Measurements from ENCODE around the gene FOS. TPM values are rescaled to one million over a fixed set of nuclear protein-coding genes. Genes with fewer than 3 reads are reported as not detected.
A peak's percentile ranks its signal among the peaks of the same experiment; 100 is the strongest.

The FOS gene
- polyA plus RNA-seq, 1 donor from 2014 or later: 296 TPM

DNA sequence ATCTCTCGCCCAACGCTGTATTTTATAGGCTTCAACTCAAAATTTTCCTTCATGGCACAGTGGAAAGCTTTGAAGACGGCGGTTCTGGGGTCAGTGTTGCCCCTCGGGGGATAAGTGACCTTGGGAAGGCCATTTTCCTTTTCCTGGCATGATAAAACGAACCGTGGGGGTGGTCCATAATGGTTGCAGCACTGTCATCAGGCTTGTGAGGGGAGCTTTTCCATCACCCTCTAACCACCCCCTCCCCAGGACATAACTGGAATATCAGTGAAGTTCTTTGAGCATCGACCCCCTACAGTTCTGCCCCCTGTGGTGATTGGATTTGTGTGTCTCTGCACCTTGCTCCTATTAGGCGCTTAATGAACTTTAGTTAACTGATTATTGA is 16.0 kb downstream of the FOS start:
- H3K4me2 ChIP-seq (ENCODE audit: low read length): peak overlapping the region; percentile 55
- no peaks in the 10 kb centered on the region for H3K9me2 ChIP-seq (ENCODE audit: insufficient read depth, low read length)
- H3K27ac ChIP-seq (ENCODE audit: low read length): peak overlapping the region; percentile 56
- H3K4me3 ChIP-seq (ENCODE audit: low read length): peak overlapping the region; percentile 76
- H3K27me3 ChIP-seq (ENCODE audit: insufficient read depth, low read depth, low read length): no peaks in the 10 kb centered on the region
- peak overlapping the region; percentile 81 for H3K9ac ChIP-seq (ENCODE audit: low read length)
- no peaks in the 10 kb centered on the region for H3K9me3 ChIP-seq (ENCODE audit: low read length)
- H2AFZ ChIP-seq (ENCODE audit: low read depth, low read length): peak overlapping the region; percentile 62
- no peaks in the 10 kb centered on the region for H3K36me3 ChIP-seq (ENCODE audit: insufficient read depth, low read length)
- no peaks in the 10 kb centered on the region for H4K20me1 ChIP-seq (ENCODE audit: insufficient read depth)
- TF ChIP-seq RAD21 (conservative IDR thresholded peaks at IDR 0.05) (peak; percentile 21), SMC3 (conservative IDR thresholded peaks at IDR 0.05; ENCODE audit: poor library complexity) (peak; percentile 50), MXI1 (conservative IDR thresholded peaks at IDR 0.05; ENCODE audit: poor library complexity, severe bottlenecking) (no peak)
- TF ChIP-seq, protein P1, sequence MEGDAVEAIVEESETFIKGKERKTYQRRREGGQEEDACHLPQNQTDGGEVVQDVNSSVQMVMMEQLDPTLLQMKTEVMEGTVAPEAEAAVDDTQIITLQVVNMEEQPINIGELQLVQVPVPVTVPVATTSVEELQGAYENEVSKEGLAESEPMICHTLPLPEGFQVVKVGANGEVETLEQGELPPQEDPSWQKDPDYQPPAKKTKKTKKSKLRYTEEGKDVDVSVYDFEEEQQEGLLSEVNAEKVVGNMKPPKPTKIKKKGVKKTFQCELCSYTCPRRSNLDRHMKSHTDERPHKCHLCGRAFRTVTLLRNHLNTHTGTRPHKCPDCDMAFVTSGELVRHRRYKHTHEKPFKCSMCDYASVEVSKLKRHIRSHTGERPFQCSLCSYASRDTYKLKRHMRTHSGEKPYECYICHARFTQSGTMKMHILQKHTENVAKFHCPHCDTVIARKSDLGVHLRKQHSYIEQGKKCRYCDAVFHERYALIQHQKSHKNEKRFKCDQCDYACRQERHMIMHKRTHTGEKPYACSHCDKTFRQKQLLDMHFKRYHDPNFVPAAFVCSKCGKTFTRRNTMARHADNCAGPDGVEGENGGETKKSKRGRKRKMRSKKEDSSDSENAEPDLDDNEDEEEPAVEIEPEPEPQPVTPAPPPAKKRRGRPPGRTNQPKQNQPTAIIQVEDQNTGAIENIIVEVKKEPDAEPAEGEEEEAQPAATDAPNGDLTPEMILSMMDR (IDR thresholded peaks at IDR 0.05; ENCODE audit: poor library complexity, severe bottlenecking): peak; percentile 48
- H3K79me2 ChIP-seq (replicated peaks; ENCODE audit: insufficient read depth, low read length): no peaks in the 10 kb centered on the region
- peaks cover 8% of the 10 kb centered on the region for H3F3A ChIP-seq (ENCODE audit: insufficient read depth, low read length, poor library complexity, severe bottlenecking)

DNA sequence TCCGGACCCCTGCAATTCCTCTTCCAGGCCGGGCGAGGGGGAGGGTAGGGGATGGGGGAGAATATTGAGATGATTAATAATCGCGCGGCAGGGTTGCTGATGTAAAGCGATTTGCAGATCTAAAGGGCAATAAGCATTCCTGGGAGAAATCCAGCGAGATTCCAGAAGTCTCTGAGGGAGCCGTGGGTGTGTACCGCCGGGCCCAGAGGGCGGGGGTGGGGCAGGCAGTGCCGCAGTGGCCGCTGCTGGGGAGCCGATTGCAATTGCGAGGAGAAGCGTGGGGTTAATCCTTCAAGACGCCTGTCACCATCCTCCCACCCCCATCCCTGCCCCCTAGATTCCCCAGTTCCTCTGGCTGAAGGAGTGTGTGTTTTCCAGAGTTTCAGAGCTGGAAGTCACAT is 16.4 kb downstream of the FOS start:
- TF ChIP-seq, protein P1 (IDR thresholded peaks at IDR 0.05; ENCODE audit: poor library complexity, severe bottlenecking): peak; percentile 2
- TF ChIP-seq TAF1 (IDR thresholded peaks at IDR 0.05; ENCODE audit: low read depth): no peak
- no peaks in the 10 kb centered on the region for H3K27me3 ChIP-seq (ENCODE audit: insufficient read depth, low read depth, low read length)
- H3K9me3 ChIP-seq (ENCODE audit: low read length): no peaks in the 10 kb centered on the region
- peak overlapping the region; percentile 76 for H3K4me3 ChIP-seq (ENCODE audit: low read length)
- H2AFZ ChIP-seq (ENCODE audit: low read depth, low read length): no peak overlapping the region
- H4K20me1 ChIP-seq (ENCODE audit: insufficient read depth): no peaks in the 10 kb centered on the region
- peak overlapping the region; percentile 55 for H3K4me2 ChIP-seq (ENCODE audit: low read length)
- peak overlapping the region; percentile 56 for H3K27ac ChIP-seq (ENCODE audit: low read length)
- H3F3A ChIP-seq (ENCODE audit: insufficient read depth, low read length, poor library complexity, severe bottlenecking): peaks cover 8% of the 10 kb centered on the region
- no peaks in the 10 kb centered on the region for H3K36me3 ChIP-seq (ENCODE audit: insufficient read depth, low read length)
- H3K9me2 ChIP-seq (ENCODE audit: insufficient read depth, low read length): no peaks in the 10 kb centered on the region
- H3K79me2 ChIP-seq (replicated peaks; ENCODE audit: insufficient read depth, low read length): no peaks in the 10 kb centered on the region
- peak overlapping the region; percentile 81 for H3K9ac ChIP-seq (ENCODE audit: low read length)

DNA sequence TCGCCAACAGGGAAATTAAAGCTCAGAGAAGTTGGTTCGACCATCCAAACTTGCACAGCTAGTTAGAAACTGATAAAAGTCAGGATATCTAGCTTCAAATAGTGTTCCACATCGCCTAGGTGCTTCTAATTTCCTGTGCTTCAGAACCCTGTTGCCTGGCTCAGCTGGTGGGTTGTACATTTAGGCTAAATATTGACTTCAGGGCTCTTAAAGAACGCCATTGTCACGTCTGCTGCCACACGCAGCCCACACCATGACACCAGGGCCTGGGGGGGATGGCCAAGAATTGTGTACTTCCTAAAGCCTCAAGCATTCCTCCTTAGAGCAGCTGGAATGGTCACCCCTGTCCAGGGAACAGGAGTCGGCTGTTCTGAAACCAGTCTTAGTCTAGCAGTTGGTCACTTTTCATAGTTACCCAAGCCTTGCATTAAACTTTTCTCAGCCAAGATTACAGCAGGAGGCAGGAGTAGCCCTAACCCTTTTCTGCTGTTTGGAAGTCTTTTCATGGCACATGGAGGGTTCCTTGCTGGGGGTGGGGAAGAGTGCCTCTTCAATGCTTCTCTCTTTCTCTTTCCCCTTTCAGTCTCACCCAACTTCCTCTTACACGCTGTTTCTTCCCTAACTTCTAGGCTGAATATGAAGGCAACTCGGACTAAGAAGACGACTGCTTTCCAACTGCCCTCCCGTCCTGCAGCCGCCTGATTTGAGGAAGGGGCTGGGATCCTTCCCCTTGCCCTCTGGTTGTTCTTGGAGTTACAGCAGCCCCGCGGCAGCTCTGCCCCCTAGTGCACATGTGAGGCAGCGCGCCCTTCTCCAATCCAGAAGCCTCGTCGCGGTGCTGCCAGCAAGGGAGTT is 17.1 kb downstream of the FOS start:
- no peak overlapping the region for H3K4me2 ChIP-seq (ENCODE audit: low read length)
- H3K36me3 ChIP-seq (ENCODE audit: insufficient read depth, low read length): no peaks in the 10 kb centered on the region
- no peaks in the 10 kb centered on the region for H3K9me3 ChIP-seq (ENCODE audit: low read length)
- TF ChIP-seq EP300 (conservative IDR thresholded peaks at IDR 0.05; ENCODE audit: poor library complexity, severe bottlenecking) (no peak), MXI1 (conservative IDR thresholded peaks at IDR 0.05; ENCODE audit: poor library complexity, severe bottlenecking) (peak; percentile 26), RAD21 (conservative IDR thresholded peaks at IDR 0.05) (peak; percentile 97), SMC3 (conservative IDR thresholded peaks at IDR 0.05; ENCODE audit: poor library complexity) (peak; percentile 99), EZH2 (IDR thresholded peaks at IDR 0.05; ENCODE audit: borderline replicate concordance, insufficient read depth, low read length, poor library complexity, severe bottlenecking) (no peak)
- TF ChIP-seq, protein P1 (IDR thresholded peaks at IDR 0.05; ENCODE audit: poor library complexity, severe bottlenecking): peak; percentile 97
- TF ChIP-seq, protein P2, sequence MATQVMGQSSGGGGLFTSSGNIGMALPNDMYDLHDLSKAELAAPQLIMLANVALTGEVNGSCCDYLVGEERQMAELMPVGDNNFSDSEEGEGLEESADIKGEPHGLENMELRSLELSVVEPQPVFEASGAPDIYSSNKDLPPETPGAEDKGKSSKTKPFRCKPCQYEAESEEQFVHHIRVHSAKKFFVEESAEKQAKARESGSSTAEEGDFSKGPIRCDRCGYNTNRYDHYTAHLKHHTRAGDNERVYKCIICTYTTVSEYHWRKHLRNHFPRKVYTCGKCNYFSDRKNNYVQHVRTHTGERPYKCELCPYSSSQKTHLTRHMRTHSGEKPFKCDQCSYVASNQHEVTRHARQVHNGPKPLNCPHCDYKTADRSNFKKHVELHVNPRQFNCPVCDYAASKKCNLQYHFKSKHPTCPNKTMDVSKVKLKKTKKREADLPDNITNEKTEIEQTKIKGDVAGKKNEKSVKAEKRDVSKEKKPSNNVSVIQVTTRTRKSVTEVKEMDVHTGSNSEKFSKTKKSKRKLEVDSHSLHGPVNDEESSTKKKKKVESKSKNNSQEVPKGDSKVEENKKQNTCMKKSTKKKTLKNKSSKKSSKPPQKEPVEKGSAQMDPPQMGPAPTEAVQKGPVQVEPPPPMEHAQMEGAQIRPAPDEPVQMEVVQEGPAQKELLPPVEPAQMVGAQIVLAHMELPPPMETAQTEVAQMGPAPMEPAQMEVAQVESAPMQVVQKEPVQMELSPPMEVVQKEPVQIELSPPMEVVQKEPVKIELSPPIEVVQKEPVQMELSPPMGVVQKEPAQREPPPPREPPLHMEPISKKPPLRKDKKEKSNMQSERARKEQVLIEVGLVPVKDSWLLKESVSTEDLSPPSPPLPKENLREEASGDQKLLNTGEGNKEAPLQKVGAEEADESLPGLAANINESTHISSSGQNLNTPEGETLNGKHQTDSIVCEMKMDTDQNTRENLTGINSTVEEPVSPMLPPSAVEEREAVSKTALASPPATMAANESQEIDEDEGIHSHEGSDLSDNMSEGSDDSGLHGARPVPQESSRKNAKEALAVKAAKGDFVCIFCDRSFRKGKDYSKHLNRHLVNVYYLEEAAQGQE (IDR thresholded peaks at IDR 0.05; ENCODE audit: borderline replicate concordance): no peak
- no peaks in the 10 kb centered on the region for H4K20me1 ChIP-seq (ENCODE audit: insufficient read depth)
- peak overlapping the region; percentile 81 for H3K9ac ChIP-seq (ENCODE audit: low read length)
- peaks cover 8% of the 10 kb centered on the region for H3F3A ChIP-seq (ENCODE audit: insufficient read depth, low read length, poor library complexity, severe bottlenecking)
- H3K27ac ChIP-seq (ENCODE audit: low read length): no peak overlapping the region
- no peaks in the 10 kb centered on the region for H3K79me2 ChIP-seq (replicated peaks; ENCODE audit: insufficient read depth, low read length)
- no peak overlapping the region for H2AFZ ChIP-seq (ENCODE audit: low read depth, low read length)
- no peaks in the 10 kb centered on the region for H3K9me2 ChIP-seq (ENCODE audit: insufficient read depth, low read length)
- H3K4me3 ChIP-seq (ENCODE audit: low read length): peak overlapping the region; percentile 76
- no peaks in the 10 kb centered on the region for H3K27me3 ChIP-seq (ENCODE audit: insufficient read depth, low read depth, low read length)
